NCI-H2196 treated with DMSO at 0.1 percent for 48 hours (cell line): ENCODE measurements around the gene GOT1.

Experiments
- DNase-seq: peaks from one replicate; lab custom pipeline; 2025; ENCODE audit not compliant: unreplicated experiment; lab: John Stamatoyannopoulos, UW

The GOT1 gene

GRCh38 chr10:99433378-99434020 is 3.1 kb upstream of the GOT1 start:
- no peak for DNase-seq

- no peak for DNase-seq
Observed at GRCh38 chr10:99432881-99433280, 2.5 kb upstream of the GOT1 start.

GRCh38 chr10:99432047-99432446 is 1.6 kb upstream of the GOT1 start:
- no peak for DNase-seq

- no peak for DNase-seq
Observed at GRCh38 chr10:99431190-99431760, 851 bp upstream of the GOT1 start.

GRCh38 chr10:99430116-99430450 is 341 bp downstream of the GOT1 start:
- no peak for DNase-seq

GRCh38 chr10:99429517-99430095 is 818 bp downstream of the GOT1 start:
- no peak for DNase-seq

GRCh38 chr10:99427566-99428190 is 2.7 kb downstream of the GOT1 start:
- DNase-seq = no peak

GRCh38 chr10:99426689-99427088 is 3.7 kb downstream of the GOT1 start:
- no peak for DNase-seq

GRCh38 chr10:99425204-99425603 is 5.2 kb downstream of the GOT1 start:
- no peak for DNase-seq

GRCh38 chr10:99424656-99425055 is 5.8 kb downstream of the GOT1 start:
- DNase-seq = no peak

- no peak for DNase-seq
Observed at GRCh38 chr10:99422529-99423096, 7.8 kb downstream of the GOT1 start.

GRCh38 chr10:99421233-99421739 is 9.1 kb downstream of the GOT1 start:
- no peak for DNase-seq

- DNase-seq = no peak
Observed at GRCh38 chr10:99419688-99420087, 10.7 kb downstream of the GOT1 start.

- no peak for DNase-seq
Observed at GRCh38 chr10:99418910-99419624, 11.4 kb downstream of the GOT1 start.

GRCh38 chr10:99412099-99412498 is 18.3 kb downstream of the GOT1 start:
- DNase-seq = no peak

GRCh38 chr10:99411546-99411945 is 18.9 kb downstream of the GOT1 start:
- DNase-seq = no peak

GRCh38 chr10:99410876-99411275 is 19.5 kb downstream of the GOT1 start:
- DNase-seq = no peak

GRCh38 chr10:99410146-99410545 is 20.3 kb downstream of the GOT1 start:
- DNase-seq = no peak

- DNase-seq = no peak
Observed at GRCh38 chr10:99406149-99406548, 24.3 kb downstream of the GOT1 start.

- DNase-seq = no peak
Observed at GRCh38 chr10:99403674-99404073, 26.8 kb downstream of the GOT1 start.

GRCh38 chr10:99399664-99400063 is 30.8 kb downstream of the GOT1 start:
- DNase-seq = no peak
